Measurements from ENCODE around the gene PARPBP.

Gene PARPBP

DNA sequence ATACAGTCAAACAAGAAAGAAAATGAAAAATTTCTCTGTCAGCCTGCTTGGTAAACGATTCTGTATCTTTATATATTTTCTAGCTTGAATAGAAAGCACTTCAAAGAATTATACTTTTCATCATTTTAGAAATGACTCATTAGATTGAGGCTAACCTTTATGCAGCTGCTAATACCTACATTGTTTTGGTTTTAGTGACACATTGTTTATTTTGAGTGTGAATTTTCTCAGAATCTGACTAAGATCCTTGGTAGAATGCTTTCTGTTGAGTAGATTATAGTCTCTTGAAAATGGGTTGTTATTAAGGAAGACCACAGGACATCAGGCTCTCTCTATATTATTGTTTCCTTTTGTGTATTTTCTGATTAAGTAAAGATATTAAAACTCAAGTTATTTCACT is 77.8 kb downstream of the PARPBP start, which contains the start of gene PMCH:
PMCH (minus strand) TSS at position 45 of the 400 bp plus-strand sequence. CDS start 63 bp downstream, outside the sequence.
- H3K79me2 ChIP-seq (ENCODE audit: insufficient read depth, low read length), result no peaks in the 10 kb centered on the region
- H3F3A ChIP-seq (ENCODE audit: low read depth), result no peaks in the 10 kb centered on the region
- no peaks in the 10 kb centered on the region for H3K27me3 ChIP-seq (ENCODE audit: insufficient read depth, low read length, poor library complexity, severe bottlenecking)
- no peak within 1 kb of the TSS for H3K4me3 ChIP-seq (ENCODE audit: low read length, poor library complexity, severe bottlenecking)
- no peak within 1 kb of the TSS for H3K9ac ChIP-seq (ENCODE audit: low read depth, low read length, poor library complexity, severe bottlenecking)
- TF ChIP-seq, protein P1, sequence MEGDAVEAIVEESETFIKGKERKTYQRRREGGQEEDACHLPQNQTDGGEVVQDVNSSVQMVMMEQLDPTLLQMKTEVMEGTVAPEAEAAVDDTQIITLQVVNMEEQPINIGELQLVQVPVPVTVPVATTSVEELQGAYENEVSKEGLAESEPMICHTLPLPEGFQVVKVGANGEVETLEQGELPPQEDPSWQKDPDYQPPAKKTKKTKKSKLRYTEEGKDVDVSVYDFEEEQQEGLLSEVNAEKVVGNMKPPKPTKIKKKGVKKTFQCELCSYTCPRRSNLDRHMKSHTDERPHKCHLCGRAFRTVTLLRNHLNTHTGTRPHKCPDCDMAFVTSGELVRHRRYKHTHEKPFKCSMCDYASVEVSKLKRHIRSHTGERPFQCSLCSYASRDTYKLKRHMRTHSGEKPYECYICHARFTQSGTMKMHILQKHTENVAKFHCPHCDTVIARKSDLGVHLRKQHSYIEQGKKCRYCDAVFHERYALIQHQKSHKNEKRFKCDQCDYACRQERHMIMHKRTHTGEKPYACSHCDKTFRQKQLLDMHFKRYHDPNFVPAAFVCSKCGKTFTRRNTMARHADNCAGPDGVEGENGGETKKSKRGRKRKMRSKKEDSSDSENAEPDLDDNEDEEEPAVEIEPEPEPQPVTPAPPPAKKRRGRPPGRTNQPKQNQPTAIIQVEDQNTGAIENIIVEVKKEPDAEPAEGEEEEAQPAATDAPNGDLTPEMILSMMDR (conservative IDR thresholded peaks at IDR 0.05; ENCODE audit: low read length), result no peak
- no peak for TF ChIP-seq EZH2phosphoT487 (IDR thresholded peaks at IDR 0.05; ENCODE audit: borderline replicate concordance)
- H3K36me3 ChIP-seq (ENCODE audit: insufficient read depth, low read length), result peaks cover 18% of the 10 kb centered on the region; the same call in 1 of the 2 replicates
- no peak within 1 kb of the TSS for H3K4me2 ChIP-seq (ENCODE audit: low read depth, low read length, poor library complexity, severe bottlenecking)
- H3K4me1 ChIP-seq (ENCODE audit: insufficient read depth, low read length, poor library complexity, severe bottlenecking), result no peaks in the 10 kb centered on the region
- no peaks in the 10 kb centered on the region for H3K9me3 ChIP-seq (ENCODE audit: insufficient read depth, low read depth, low read length)
- H2AFZ ChIP-seq (ENCODE audit: low read length), result no peak within 1 kb of the TSS
- no peaks in the 10 kb centered on the region for H4K20me1 ChIP-seq (ENCODE audit: insufficient read depth, low read length, poor library complexity, severe bottlenecking)
- no peaks in the 10 kb centered on the region for H3K9me2 ChIP-seq (replicated peaks; ENCODE audit: low read depth, low read length)

DNA sequence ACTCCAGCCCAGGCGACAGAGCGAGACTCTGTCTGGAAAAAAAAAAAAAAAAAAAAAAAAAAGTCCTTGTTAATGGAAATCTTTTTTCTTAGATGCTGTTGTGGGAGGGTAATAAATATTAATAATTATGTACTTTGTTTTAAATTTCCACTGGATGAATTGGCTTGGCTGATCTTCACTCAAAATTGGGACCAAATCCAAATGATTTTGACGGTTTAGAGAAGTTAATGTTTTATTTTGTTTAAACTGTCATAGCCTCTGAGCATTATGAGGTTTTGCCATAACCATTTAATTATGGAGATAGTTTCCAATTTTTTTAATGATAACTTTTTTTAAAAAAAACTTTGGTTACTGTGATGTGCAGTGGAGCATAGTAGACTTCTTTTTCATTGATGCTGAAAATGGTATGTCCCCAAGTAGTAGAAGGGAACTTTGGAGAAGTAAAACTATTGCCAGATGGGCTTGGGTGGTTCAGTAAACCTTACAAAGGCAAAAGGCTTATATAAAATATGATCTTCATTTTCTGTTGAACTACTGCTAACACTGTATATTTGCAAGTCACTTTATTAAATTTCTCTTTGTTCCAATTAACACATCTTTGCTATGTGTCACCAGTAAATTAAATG is 81.6 kb downstream of the PARPBP start:
- no peaks in the 10 kb centered on the region for H4K20me1 ChIP-seq (ENCODE audit: insufficient read depth, low read length, poor library complexity, severe bottlenecking)
- no peaks in the 10 kb centered on the region for H3K9me2 ChIP-seq (replicated peaks; ENCODE audit: low read depth, low read length)
- no peaks in the 10 kb centered on the region for H3K27me3 ChIP-seq (ENCODE audit: insufficient read depth, low read length, poor library complexity, severe bottlenecking)
- H2AFZ ChIP-seq (ENCODE audit: low read length), result no peak overlapping the region
- H3K4me2 ChIP-seq (ENCODE audit: low read depth, low read length, poor library complexity, severe bottlenecking), result no peak overlapping the region
- no peaks in the 10 kb centered on the region for H3K79me2 ChIP-seq (ENCODE audit: insufficient read depth, low read length)
- TF ChIP-seq, protein P1 (conservative IDR thresholded peaks at IDR 0.05; ENCODE audit: low read length), result no peak
- TF ChIP-seq EZH2phosphoT487 (IDR thresholded peaks at IDR 0.05; ENCODE audit: borderline replicate concordance), result no peak
- H3K4me3 ChIP-seq (ENCODE audit: low read length, poor library complexity, severe bottlenecking), result no peak overlapping the region
- H3K9ac ChIP-seq (ENCODE audit: low read depth, low read length, poor library complexity, severe bottlenecking), result no peak overlapping the region
- no peaks in the 10 kb centered on the region for H3F3A ChIP-seq (ENCODE audit: low read depth)
- H3K9me3 ChIP-seq (ENCODE audit: insufficient read depth, low read depth, low read length), result no peaks in the 10 kb centered on the region
- no peaks in the 10 kb centered on the region for H3K4me1 ChIP-seq (ENCODE audit: insufficient read depth, low read length, poor library complexity, severe bottlenecking)
- H3K36me3 ChIP-seq (ENCODE audit: insufficient read depth, low read length), result peaks cover 19% of the 10 kb centered on the region; the same call in 1 of the 2 replicates

DNA sequence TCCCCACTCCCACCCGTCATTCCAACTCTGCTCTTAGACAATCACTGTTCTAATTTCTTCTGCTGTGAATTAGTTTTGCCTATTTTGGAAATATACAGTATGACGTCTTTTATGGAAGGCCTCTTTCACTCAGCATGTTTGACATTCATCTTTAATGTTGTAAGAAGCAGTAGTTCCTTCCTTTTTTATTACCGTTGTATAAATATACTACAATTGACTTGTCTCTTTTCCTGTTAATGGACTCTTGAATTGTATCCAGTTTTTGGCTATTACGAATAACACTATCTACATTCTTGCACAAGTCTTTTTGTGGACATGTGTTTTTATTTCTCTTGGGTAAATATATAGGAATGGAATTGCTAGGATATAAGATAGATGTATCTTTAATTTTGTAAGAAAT is 82.6 kb downstream of the PARPBP start:
- no peaks in the 10 kb centered on the region for H3K79me2 ChIP-seq (ENCODE audit: insufficient read depth, low read length)
- H4K20me1 ChIP-seq (ENCODE audit: insufficient read depth, low read length, poor library complexity, severe bottlenecking), result no peaks in the 10 kb centered on the region
- H3F3A ChIP-seq (ENCODE audit: low read depth), result no peaks in the 10 kb centered on the region
- H3K36me3 ChIP-seq (ENCODE audit: insufficient read depth, low read length), result peaks cover 11% of the 10 kb centered on the region; the same call in 1 of the 2 replicates
- H3K9ac ChIP-seq (ENCODE audit: low read depth, low read length, poor library complexity, severe bottlenecking), result no peak overlapping the region
- no peak overlapping the region for H3K4me2 ChIP-seq (ENCODE audit: low read depth, low read length, poor library complexity, severe bottlenecking)
- no peak for TF ChIP-seq EZH2phosphoT487 (IDR thresholded peaks at IDR 0.05; ENCODE audit: borderline replicate concordance)
- TF ChIP-seq, protein P1 (conservative IDR thresholded peaks at IDR 0.05; ENCODE audit: low read length), result no peak
- H3K27me3 ChIP-seq (ENCODE audit: insufficient read depth, low read length, poor library complexity, severe bottlenecking), result no peaks in the 10 kb centered on the region
- no peaks in the 10 kb centered on the region for H3K9me3 ChIP-seq (ENCODE audit: insufficient read depth, low read depth, low read length)
- no peaks in the 10 kb centered on the region for H3K9me2 ChIP-seq (replicated peaks; ENCODE audit: low read depth, low read length)
- H3K4me3 ChIP-seq (ENCODE audit: low read length, poor library complexity, severe bottlenecking), result no peak overlapping the region
- no peaks in the 10 kb centered on the region for H3K4me1 ChIP-seq (ENCODE audit: insufficient read depth, low read length, poor library complexity, severe bottlenecking)
- no peak overlapping the region for H2AFZ ChIP-seq (ENCODE audit: low read length)

Data from Loucy (cell line).